K562 (cell line): ENCODE measurements around the gene CASTOR1. TPM values are rescaled to one million over a fixed set of nuclear protein-coding genes. Genes with fewer than 3 reads are reported as not detected.

Source experiments
- ATAC-seq: fragments of 200-7000 bp; cut with Tn5 transposase; 3 replicates; pipeline ENCODE4 v1.9.1; 2020; ENCODE audit warnings: moderate library complexity
- BruUV-seq: library from RNA; stranded (reverse); fragments of 400-500 nt; replicated peaks from 2 replicates; lab custom pipeline; 2021; lab: Mats Ljungman, UMichigan
- CTCF ChIA-PET: fragments of 300-600 bp; formaldehyde crosslinking; extraction: SDS; loops from one replicate; lab custom pipeline; 2021; ENCODE audit warnings: low intra/inter-chr PET ratio; lab: Yijun Ruan, JAX
- POLR2A ChIA-PET: fragments of 300-600, 350-650 bp; sonication (Branson Sonifier 250); formaldehyde crosslinking; extraction: SDS; loops from one replicate; lab custom pipeline; 2021; ENCODE audit warnings: antibody characterized with exemption, inconsistent platforms; lab: Yijun Ruan, JAX
- DNase-seq, 4 experiments: peaks; one replicate each; pipeline versions ENCODE4 v3.0.0 to v3.0.0-alpha.2; 2011 to 2018; ENCODE audit warnings: low spot score in 3 of 4, mixed read lengths in 3 of 4; ENCODE audit errors: extremely low read depth in 1 of 4
- FAIRE-seq: peaks from 2 replicates; lab custom pipeline; 2011; peaks lifted over from hg19 to GRCh38; lab: Jason Lieb, UNC
- H2AFZ ChIP-seq: 2 replicates; pipeline ENCODE4 v1.6.0; 2011; ENCODE audit warnings: low read depth, low read length, control low read depth, inconsistent platforms
- H3K27ac ChIP-seq: fragments of 200-600 bp; 3 replicates; pipeline ENCODE4 v1.8.0; 2011; ENCODE audit warnings: low read depth, mild to moderate bottlenecking, control low read depth, inconsistent platforms, low read length, moderate library complexity, mixed read lengths; ENCODE audit errors: extremely low read depth
- H3K27me3 ChIP-seq, 2 experiments: fragments of 300-600 bp in 1 of 2; 2 replicates in 1 of 2; 3 replicates in 1 of 2; pipeline versions ENCODE4 v1.6.0 to v1.8.0; 2011; ENCODE audit warnings: inconsistent platforms in 2 of 2, low read length in 2 of 2, mild to moderate bottlenecking in 1 of 2, mixed read lengths in 1 of 2, moderate library complexity in 1 of 2; ENCODE audit not compliant: control insufficient read depth in 2 of 2, insufficient read depth in 2 of 2
- H3K36me3 ChIP-seq: fragments of 300-600 bp; 3 replicates; pipeline ENCODE4 v1.8.0; 2011; ENCODE audit warnings: mild to moderate bottlenecking, low read length, inconsistent platforms; ENCODE audit not compliant: control insufficient read depth, insufficient read depth
- H3K4me1 ChIP-seq, 2 experiments: fragments of 200-600 bp in 1 of 2; replicated peaks in 1 of 2; 2 replicates in 1 of 2; 3 replicates in 1 of 2; pipeline versions ENCODE4 v1.5.1 to v1.8.0; 2011; ENCODE audit warnings: inconsistent platforms in 2 of 2, low read length in 2 of 2, mild to moderate bottlenecking in 1 of 2, mixed read lengths in 1 of 2, moderate library complexity in 1 of 2; ENCODE audit not compliant: control insufficient read depth in 2 of 2, insufficient read depth in 2 of 2
- H3K4me2 ChIP-seq: 2 replicates; pipeline ENCODE4 v1.6.1; 2011; ENCODE audit warnings: low read length, control low read depth, inconsistent platforms, mixed read lengths; ENCODE audit not compliant: insufficient read depth
- H3K4me3 ChIP-seq: fragments of 200-600 bp; sonication (generic), shearing (Covaris generic); 2 replicates; pipeline ENCODE4 v1.5.1; 2016; ENCODE audit warnings: control low read depth, inconsistent platforms
- H3K79me2 ChIP-seq: fragments of 200-600 bp; 3 replicates; pipeline ENCODE4 v1.8.0; 2011; ENCODE audit warnings: low read length, inconsistent platforms; ENCODE audit not compliant: control insufficient read depth, insufficient read depth
- H3K9ac ChIP-seq, 2 experiments: 2 replicates each; pipeline versions ENCODE4 v1.6.0 to v1.6.1; 2011; ENCODE audit warnings: low read depth in 2 of 2, low read length in 2 of 2, control low read depth in 1 of 2, inconsistent platforms in 1 of 2, mild to moderate bottlenecking in 1 of 2, mixed read lengths in 1 of 2; ENCODE audit not compliant: insufficient read depth in 1 of 2
- H3K9me1 ChIP-seq: one replicate; pipeline ENCODE4 v1.6.0; 2011; ENCODE audit warnings: inconsistent platforms, mild to moderate bottlenecking, low read length, moderate library complexity; ENCODE audit not compliant: control insufficient read depth, insufficient read depth
- H3K9me3 ChIP-seq: replicated peaks from 2 replicates; pipeline ENCODE4 v1.5.1; 2011; ENCODE audit warnings: low read depth, low read length, inconsistent platforms; ENCODE audit not compliant: control insufficient read depth, insufficient read depth
- H4K20me1 ChIP-seq: replicated peaks from 2 replicates; pipeline ENCODE4 v1.6.1; 2011; ENCODE audit warnings: low read length, inconsistent platforms, mixed read lengths; ENCODE audit not compliant: control insufficient read depth, insufficient read depth
- ARID3A ChIP-seq: IDR thresholded peaks from 2 replicates; pipeline ENCODE4 v1.6.1; 2012; ENCODE audit warnings: low read depth, low read length, improper control_type of control experiment, borderline replicate concordance
- ATF1 ChIP-seq, 2 experiments: fragments of 450-650 bp in 1 of 2; IDR thresholded peaks; 2 replicates each; pipeline ENCODE4 v1.6.1; 2016; ENCODE audit warnings: missing compliant biosample characterization in 1 of 2, missing genetic modification characterization in 1 of 2
- CTBP1 ChIP-seq: fragments of 450-650 bp; IDR thresholded peaks from 2 replicates; pipeline ENCODE4 v1.6.1; 2016; ENCODE audit warnings: borderline replicate concordance
- DLX4 ChIP-seq: fragments of 250-450 bp; sonication (Bioruptor Pico); IDR thresholded peaks from 2 replicates; pipeline ENCODE4 v1.6.1; 2021; ENCODE audit warnings: mild to moderate bottlenecking
- JUN ChIP-seq, 2 experiments: sonication (generic) in 1 of 2; formaldehyde crosslinking in 1 of 2; IDR thresholded peaks; 2 replicates each; pipeline versions ENCODE4 v1.6.1 to v1.8.0; 2012 to 2022; ENCODE audit warnings: borderline replicate concordance in 2 of 2, mild to moderate bottlenecking in 2 of 2, improper control_type of control experiment in 1 of 2, low read depth in 1 of 2, low read length in 1 of 2, missing genetic modification reagents in 1 of 2
- MAFF ChIP-seq: IDR thresholded peaks from 2 replicates; pipeline ENCODE4 v1.6.1; 2012; ENCODE audit warnings: low read length, improper control_type of control experiment
- MAFG ChIP-seq: fragments of 450-650 bp; conservative IDR thresholded peaks from 2 replicates; pipeline ENCODE4 v1.6.1; 2016; ENCODE audit warnings: missing genetic modification characterization, missing compliant biosample characterization
- RERE ChIP-seq: sonication (generic); formaldehyde crosslinking; IDR thresholded peaks from 2 replicates; pipeline ENCODE4 v1.8.0; 2023; ENCODE audit warnings: missing genetic modification reagents, mild to moderate bottlenecking, borderline replicate concordance
- RFX7 ChIP-seq: fragments of 250-450 bp; sonication (Bioruptor Pico); IDR thresholded peaks from 2 replicates; pipeline ENCODE4 v1.5.1; 2021; ENCODE audit warnings: mild to moderate bottlenecking
- XRCC5 ChIP-seq: fragments of 200-400 bp; formaldehyde crosslinking; IDR thresholded peaks from 2 replicates; pipeline ENCODE4 v1.6.1; 2017; ENCODE audit warnings: low read depth, mild to moderate bottlenecking, low read length
- ZNF316 ChIP-seq: fragments of 450-650 bp; IDR thresholded peaks from 2 replicates; pipeline ENCODE4 v1.6.1; 2016
- WGBS: fragments of 100-300 bp; shearing (Covaris generic); methylation state at CpG from one replicate; pipeline ENCODE4 v1.1.6; 2016; ENCODE audit warnings: low coverage, mixed read lengths; ENCODE audit not compliant: insufficient coverage; ENCODE audit errors: missing lambda C conversion rate; 5-methylcytosine and 5-hydroxymethylcytosine counted together
- in situ Hi-C: fragments of 300-500 bp; cut with MboI; formaldehyde crosslinking; loops from 4 replicates; pipeline ENCODE4 v1.15.0; 2018; ENCODE audit warnings: inconsistent platforms, mixed read lengths
- intact Hi-C: fragments of 100-400 bp; cut with micrococcal nuclease; formaldehyde crosslinking; loops from 2 replicates; pipeline ENCODE4 v1.14.2; 2022
- polyA plus RNA-seq, 8 experiments: library from polyadenylated mRNA; depleted of rRNA in 4 of 8; stranded (reverse) in 5 of 8; unstranded in 3 of 8; fragments of >200 nt; fragmentation: Nextera tagmentation in 2 of 8; fragmentation: Illumina TruSeq in 1 of 8; extraction: Ambion mirVana in 2 of 8; extraction: Trizol in 1 of 8; gene quantifications; 2 replicates each; pipeline versions ENCODE4 v1.2.1 to v1.2.3, GENCODE V29; 2011 to 2014; ENCODE audit warnings: inconsistent platforms in 1 of 8, missing spikeins in 1 of 8
- total RNA-seq, 7 experiments: library from RNA; depleted of rRNA in 6 of 7; stranded (reverse); fragments of >200 nt in 6 of 7; fragmentation: Illumina TruSeq in 2 of 7; extraction: Trizol in 2 of 7; gene quantifications; 2 replicates each; pipeline versions ENCODE4 v1.2.1 to v1.2.3, GENCODE V29; 2011 to 2021; ENCODE audit warnings: low replicate concordance in 1 of 7

The CASTOR1 gene
- total and polyA plus RNA-seq, 9 of the 15 experiments (the other 6 are each of a cell fraction or from before 2014, with no cell fraction given) = 0.35 to 2.6 (median 1.1) TPM

GRCh38 chr22:30272781-30273601 lies 16.3 kb downstream of the CASTOR1 start (continued):
- no peak for TF ChIP-seq ARID3A
- no peak for TF ChIP-seq DLX4 (CRISPR knock-in tag)

GRCh38 chr22:30270832-30271231 lies 18.5 kb downstream of the CASTOR1 start:
- CTCF ChIA-PET = no interaction called here
- WGBS = 15% methylated on average over 14 of the region's 16 CpGs
- no peak for TF ChIP-seq RFX7 (CRISPR knock-in tag)
- TF ChIP-seq JUN (IDR thresholded peaks at IDR 0.05; ENCODE audit: borderline replicate concordance, low read depth, low read length) = 0 out of 2 replicates have a peak, but pooled peaks have one; percentile 28
- TF ChIP-seq JUN (CRISPR knock-in tag; IDR thresholded peaks at IDR 0.05; ENCODE audit: borderline replicate concordance) = no peak
- peak; percentile 35; the same call in 1 of the 2 replicates for TF ChIP-seq MAFF
- TF ChIP-seq ATF1 (CRISPR knock-in tag; IDR thresholded peaks at IDR 0.05) = no peak
- peak; percentile 67 for TF ChIP-seq ATF1 (tag; IDR thresholded peaks at IDR 0.05)
- 0 out of 2 replicates have a peak, but pooled peaks have one; percentile 39 for TF ChIP-seq CTBP1
- TF ChIP-seq RERE (CRISPR knock-in tag) = no peak
- TF ChIP-seq XRCC5 = no peak
- peak; percentile 96 for TF ChIP-seq ZNF316
- TF ChIP-seq MAFG (tag) = peak; percentile 79

More at GRCh38 chr22:30270832-30271231, 18.5 kb downstream of the CASTOR1 start:
- no peaks in the 10 kb centered on the region for H3K9me3 ChIP-seq
- H3K27me3 ChIP-seq = no peaks in the 10 kb centered on the region
- no peaks in the 10 kb centered on the region; the same call in 1 of the 2 replicates for H4K20me1 ChIP-seq
- no peaks in the 10 kb centered on the region for H3K9me1 ChIP-seq
- peak; percentile 70 for ATAC-seq
- no peak for FAIRE-seq
- peak; percentile 33 to 59 (median 49) for DNase-seq
- H3K79me2 ChIP-seq = no peaks in the 10 kb centered on the region
- H3K27ac ChIP-seq = no peak overlapping the region
- no peak overlapping the region for H3K4me2 ChIP-seq
- in situ Hi-C loops = no loop called here
- intact Hi-C loops = no loop called here
- H3K4me1 ChIP-seq = peaks cover 2 to 30% of the 10 kb centered on the region in 2 experiments; a peak in 4 of 5 replicates
- H3K36me3 ChIP-seq = no peaks in the 10 kb centered on the region
- no peak overlapping the region for H2AFZ ChIP-seq
- POLR2A ChIA-PET = interaction anchor here (0.7 to 1.0 kb wide), 3 partner anchors 12 to 236 kb away, joined by 3 to 5 read pairs (median 3); no protein-coding TSS in a partner anchor
- no peak overlapping the region for H3K4me3 ChIP-seq
- BruUV-seq = no TSS peak
- H3K9ac ChIP-seq = peak overlapping the region in 1 of 2 experiments; percentile 35; a peak in 2 of 4 replicates
